WTC11 (cell line): ENCODE measurements around the gene TENT4B. TPM values are rescaled to one million over a fixed set of nuclear protein-coding genes. Genes with fewer than 3 reads are reported as not detected.

Source experiments
- ATAC-seq: fragments of 200-7000 bp; cut with Tn5 transposase; 2 replicates; pipeline ENCODE4 v1.10.0; 2021; ENCODE audit warnings: mild to moderate bottlenecking, moderate library complexity
- CTCF ChIA-PET: fragments of 300-600 bp; sonication (Branson Sonifier 250); formaldehyde crosslinking; loops from one replicate; lab custom pipeline; 2021; ENCODE audit warnings: antibody characterized with exemption; lab: Charles Lee
- POLR2A ChIA-PET: fragments of 350-600 bp; sonication (Branson Sonifier 250); formaldehyde crosslinking; loops from one replicate; lab custom pipeline; 2021; ENCODE audit warnings: antibody characterized with exemption; lab: Charles Lee
- DNase-seq: peaks from one replicate; pipeline ENCODE4 v3.0.0; 2021; ENCODE audit warnings: low spot score
- H3K27ac Mint-ChIP-seq: 2 replicates; pipeline ENCODE4 v1.8.0; 2021; ENCODE audit warnings: mixed read lengths
- H3K27me3 Mint-ChIP-seq: 2 replicates; pipeline ENCODE4 v1.8.0; 2021; ENCODE audit warnings: low read depth, mild to moderate bottlenecking, moderate library complexity, mixed read lengths
- H3K36me3 Mint-ChIP-seq: 2 replicates; pipeline ENCODE4 v1.8.0; 2021; ENCODE audit warnings: mixed read lengths
- H3K4me1 Mint-ChIP-seq: 2 replicates; pipeline ENCODE4 v1.8.0; 2022; ENCODE audit warnings: mixed read lengths
- H3K4me3 Mint-ChIP-seq: 2 replicates; pipeline ENCODE4 v1.8.0; 2021; ENCODE audit warnings: mild to moderate bottlenecking, moderate library complexity, mixed read lengths
- H3K9me3 Mint-ChIP-seq: 2 replicates; pipeline ENCODE4 v1.8.0; 2021; ENCODE audit warnings: mixed read lengths
- CREB1 ChIP-seq: sonication (generic); formaldehyde crosslinking; IDR thresholded peaks from 2 replicates; pipeline ENCODE4 v1.8.0; 2023; ENCODE audit warnings: mild to moderate bottlenecking, missing genetic modification reagents
- ESRRA ChIP-seq: sonication (generic); formaldehyde crosslinking; IDR thresholded peaks from 2 replicates; pipeline ENCODE4 v1.8.1; 2022; ENCODE audit warnings: mild to moderate bottlenecking, missing genetic modification reagents, borderline replicate concordance
- MLX ChIP-seq: sonication (generic); formaldehyde crosslinking; IDR thresholded peaks from 2 replicates; pipeline ENCODE4 v1.8.1; 2023; ENCODE audit warnings: mild to moderate bottlenecking, missing genetic modification reagents, moderate library complexity
- MXD4 ChIP-seq: fragments of 250-450 bp; sonication (Bioruptor Pico); IDR thresholded peaks from 2 replicates; pipeline ENCODE4 v1.8.0; 2021; ENCODE audit warnings: mild to moderate bottlenecking, moderate library complexity, borderline replicate concordance
- NFATC4 ChIP-seq: fragments of 250-450 bp; sonication (Bioruptor Pico); IDR thresholded peaks from 2 replicates; pipeline ENCODE4 v1.9.0; 2021; ENCODE audit warnings: mild to moderate bottlenecking
- SMAD3 ChIP-seq: sonication (generic); formaldehyde crosslinking; IDR thresholded peaks from 2 replicates; pipeline ENCODE4 v1.8.0; 2022; ENCODE audit warnings: missing genetic modification reagents, mild to moderate bottlenecking, borderline replicate concordance
- SOX15 ChIP-seq: fragments of 250-450 bp; sonication (Bioruptor Pico); IDR thresholded peaks from 2 replicates; pipeline ENCODE4 v1.9.0; 2021; ENCODE audit warnings: mild to moderate bottlenecking
- TP53 ChIP-seq: sonication (generic); formaldehyde crosslinking; IDR thresholded peaks from 2 replicates; pipeline ENCODE4 v1.8.1; 2023; ENCODE audit warnings: mild to moderate bottlenecking, missing genetic modification reagents
- ZMAT4 ChIP-seq: fragments of 250-450 bp; sonication (Bioruptor Pico); IDR thresholded peaks from 2 replicates; pipeline ENCODE4 v1.9.0; 2021; ENCODE audit warnings: mild to moderate bottlenecking
- ZNF263 ChIP-seq: sonication (generic); formaldehyde crosslinking; IDR thresholded peaks from 2 replicates; pipeline ENCODE4 v1.8.1; 2022; ENCODE audit warnings: low read depth, mild to moderate bottlenecking, moderate library complexity, missing genetic modification reagents
- ZNF317 ChIP-seq: sonication (generic); formaldehyde crosslinking; IDR thresholded peaks from 2 replicates; pipeline ENCODE4 v1.8.1; 2023; ENCODE audit warnings: low read depth, mild to moderate bottlenecking, moderate library complexity, missing genetic modification reagents, borderline replicate concordance
- ZNF671 ChIP-seq: fragments of 250-450 bp; sonication (Bioruptor Pico); IDR thresholded peaks from 2 replicates; pipeline ENCODE4 v1.8.0; 2021; ENCODE audit warnings: mild to moderate bottlenecking
- total RNA-seq: library from RNA; stranded (reverse); gene quantifications from 3 replicates; pipeline ENCODE4 v1.2.3, GENCODE V29; 2021
- TF ChIP-seq, protein P1 (sequence below): sonication (generic); formaldehyde crosslinking; IDR thresholded peaks from 2 replicates; pipeline ENCODE4 v1.8.1; 2023; ENCODE audit warnings: mild to moderate bottlenecking, missing genetic modification reagents, moderate library complexity
- TF ChIP-seq, protein P2 (sequence below): fragments of 250-450 bp; sonication (Bioruptor Pico); IDR thresholded peaks from 2 replicates; pipeline ENCODE4 v1.8.0; 2021; ENCODE audit warnings: mild to moderate bottlenecking
- TF ChIP-seq, protein P3 (sequence below): sonication (generic); formaldehyde crosslinking; IDR thresholded peaks from 2 replicates; pipeline ENCODE4 v1.8.1; 2023; ENCODE audit warnings: mild to moderate bottlenecking, missing genetic modification reagents, borderline replicate concordance
- TF ChIP-seq, protein P4 (sequence below): sonication (generic); formaldehyde crosslinking; IDR thresholded peaks from 2 replicates; pipeline ENCODE4 v1.8.0; 2022; ENCODE audit warnings: missing genetic modification reagents
- TF ChIP-seq, protein P5 (sequence below): sonication (generic); formaldehyde crosslinking; IDR thresholded peaks from 2 replicates; pipeline ENCODE4 v1.8.1; 2022; ENCODE audit warnings: mild to moderate bottlenecking, missing genetic modification reagents, moderate library complexity, borderline replicate concordance

The TENT4B gene
- total RNA-seq, 1 experiment from 2014 or later, result 14.3 TPM

DNA sequence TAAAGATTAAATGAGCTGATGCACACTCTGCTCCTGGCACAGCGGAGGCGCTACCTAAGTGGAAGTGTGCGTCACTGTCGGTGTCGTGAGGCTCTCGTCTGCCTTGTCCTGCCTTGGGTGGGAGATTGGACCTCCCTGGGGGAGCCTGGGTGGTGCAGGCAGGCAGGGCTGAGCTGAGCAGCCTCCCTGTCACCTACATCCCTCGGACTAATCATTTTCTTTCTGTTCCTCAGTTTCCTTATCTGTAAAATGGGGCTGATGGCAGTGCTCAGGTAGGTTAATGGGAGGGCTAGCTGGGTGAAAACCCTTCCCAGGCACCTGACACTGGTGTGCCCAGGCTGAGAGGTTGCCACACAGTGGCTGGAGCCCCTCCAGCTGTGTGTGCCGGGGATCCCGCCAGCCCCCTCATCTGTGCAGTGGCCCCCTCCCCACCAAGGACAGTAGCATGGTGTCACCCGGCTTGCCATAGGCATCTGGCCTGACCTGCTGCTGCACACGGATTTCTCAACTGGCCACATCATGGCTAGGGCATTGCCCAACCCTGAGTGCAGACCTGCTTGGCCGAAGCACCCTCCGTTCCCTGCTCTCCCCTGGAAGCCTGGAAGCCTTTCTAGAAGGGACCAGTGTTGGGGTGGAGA is 117.5 kb downstream of the TENT4B start:
- Mint-ChIP-seq H3K4me1 (peaks cover 9% of the 10 kb centered on the region), H3K36me3 (no peaks in the 10 kb centered on the region), H3K9me3 (no peaks in the 10 kb centered on the region), H3K27ac (no peak overlapping the region), H3K27me3 (no peaks in the 10 kb centered on the region; the same call in 1 of the 2 replicates), H3K4me3 (no peak overlapping the region)
- ChIA-PET CTCF (no interaction called here), POLR2A (no interaction called here)
- no peak for ATAC-seq
- no peak for DNase-seq
- TF ChIP-seq MLX (CRISPR knock-in tag) (no peak), ZNF317 (no peak), ZMAT4 (CRISPR knock-in tag) (no peak)
- TF ChIP-seq, protein P1, sequence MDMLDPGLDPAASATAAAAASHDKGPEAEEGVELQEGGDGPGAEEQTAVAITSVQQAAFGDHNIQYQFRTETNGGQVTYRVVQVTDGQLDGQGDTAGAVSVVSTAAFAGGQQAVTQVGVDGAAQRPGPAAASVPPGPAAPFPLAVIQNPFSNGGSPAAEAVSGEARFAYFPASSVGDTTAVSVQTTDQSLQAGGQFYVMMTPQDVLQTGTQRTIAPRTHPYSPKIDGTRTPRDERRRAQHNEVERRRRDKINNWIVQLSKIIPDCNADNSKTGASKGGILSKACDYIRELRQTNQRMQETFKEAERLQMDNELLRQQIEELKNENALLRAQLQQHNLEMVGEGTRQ, result no peak
- TF ChIP-seq, protein P2, sequence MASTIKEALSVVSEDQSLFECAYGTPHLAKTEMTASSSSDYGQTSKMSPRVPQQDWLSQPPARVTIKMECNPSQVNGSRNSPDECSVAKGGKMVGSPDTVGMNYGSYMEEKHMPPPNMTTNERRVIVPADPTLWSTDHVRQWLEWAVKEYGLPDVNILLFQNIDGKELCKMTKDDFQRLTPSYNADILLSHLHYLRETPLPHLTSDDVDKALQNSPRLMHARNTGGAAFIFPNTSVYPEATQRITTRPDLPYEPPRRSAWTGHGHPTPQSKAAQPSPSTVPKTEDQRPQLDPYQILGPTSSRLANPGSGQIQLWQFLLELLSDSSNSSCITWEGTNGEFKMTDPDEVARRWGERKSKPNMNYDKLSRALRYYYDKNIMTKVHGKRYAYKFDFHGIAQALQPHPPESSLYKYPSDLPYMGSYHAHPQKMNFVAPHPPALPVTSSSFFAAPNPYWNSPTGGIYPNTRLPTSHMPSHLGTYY (CRISPR knock-in tag), result no peak

DNA sequence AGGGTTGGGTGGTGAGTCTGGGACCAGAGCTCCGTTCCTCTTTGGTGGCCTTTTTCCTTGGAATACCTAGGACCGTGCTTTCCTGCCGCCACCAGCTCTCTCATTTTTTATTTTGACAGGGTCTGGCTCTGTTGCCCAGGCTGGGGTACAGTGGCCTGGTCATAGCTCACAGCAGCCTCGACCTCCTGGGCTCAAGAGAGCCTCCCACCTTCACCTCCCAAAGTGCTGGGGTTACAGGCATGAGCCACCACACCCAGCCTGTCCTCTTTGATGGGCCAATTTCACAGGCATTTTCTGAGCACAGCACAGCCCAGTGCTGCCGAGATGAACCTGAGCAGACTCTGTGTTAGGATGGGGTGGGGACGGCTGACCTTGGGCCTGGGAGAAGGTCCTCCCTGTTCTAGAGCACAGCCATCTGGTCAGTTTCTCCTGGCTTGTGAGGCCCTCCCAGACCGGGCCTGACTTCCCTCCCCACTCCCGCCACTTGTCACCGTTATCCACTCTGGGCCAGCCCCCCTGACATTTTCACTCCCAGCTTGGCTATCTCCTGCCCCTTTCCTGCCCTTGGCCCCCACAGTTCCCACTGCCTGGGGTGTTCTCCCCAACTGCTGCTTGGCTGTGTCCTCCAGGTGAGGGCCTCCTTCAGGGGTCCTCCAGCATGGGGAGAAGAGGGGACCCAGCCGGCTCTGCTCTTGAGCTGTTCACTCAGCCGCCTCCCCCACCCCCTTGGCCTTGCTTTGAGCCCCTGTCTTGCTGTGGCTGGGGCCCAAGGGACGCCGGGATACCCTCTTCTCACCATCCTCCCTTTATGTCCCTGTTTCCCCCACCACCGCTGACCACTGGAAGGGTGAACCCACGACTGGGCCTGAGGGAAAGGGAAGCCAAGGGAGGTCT is 118.3 kb downstream of the TENT4B start:
- peaks cover 9% of the 10 kb centered on the region for H3K4me1 Mint-ChIP-seq
- POLR2A ChIA-PET, result no interaction called here
- DNase-seq, result no peak
- H3K27ac Mint-ChIP-seq, result no peak overlapping the region
- no peak for ATAC-seq
- H3K27me3 Mint-ChIP-seq, result no peaks in the 10 kb centered on the region; the same call in 1 of the 2 replicates
- H3K4me3 Mint-ChIP-seq, result no peak overlapping the region
- TF ChIP-seq, protein P3, sequence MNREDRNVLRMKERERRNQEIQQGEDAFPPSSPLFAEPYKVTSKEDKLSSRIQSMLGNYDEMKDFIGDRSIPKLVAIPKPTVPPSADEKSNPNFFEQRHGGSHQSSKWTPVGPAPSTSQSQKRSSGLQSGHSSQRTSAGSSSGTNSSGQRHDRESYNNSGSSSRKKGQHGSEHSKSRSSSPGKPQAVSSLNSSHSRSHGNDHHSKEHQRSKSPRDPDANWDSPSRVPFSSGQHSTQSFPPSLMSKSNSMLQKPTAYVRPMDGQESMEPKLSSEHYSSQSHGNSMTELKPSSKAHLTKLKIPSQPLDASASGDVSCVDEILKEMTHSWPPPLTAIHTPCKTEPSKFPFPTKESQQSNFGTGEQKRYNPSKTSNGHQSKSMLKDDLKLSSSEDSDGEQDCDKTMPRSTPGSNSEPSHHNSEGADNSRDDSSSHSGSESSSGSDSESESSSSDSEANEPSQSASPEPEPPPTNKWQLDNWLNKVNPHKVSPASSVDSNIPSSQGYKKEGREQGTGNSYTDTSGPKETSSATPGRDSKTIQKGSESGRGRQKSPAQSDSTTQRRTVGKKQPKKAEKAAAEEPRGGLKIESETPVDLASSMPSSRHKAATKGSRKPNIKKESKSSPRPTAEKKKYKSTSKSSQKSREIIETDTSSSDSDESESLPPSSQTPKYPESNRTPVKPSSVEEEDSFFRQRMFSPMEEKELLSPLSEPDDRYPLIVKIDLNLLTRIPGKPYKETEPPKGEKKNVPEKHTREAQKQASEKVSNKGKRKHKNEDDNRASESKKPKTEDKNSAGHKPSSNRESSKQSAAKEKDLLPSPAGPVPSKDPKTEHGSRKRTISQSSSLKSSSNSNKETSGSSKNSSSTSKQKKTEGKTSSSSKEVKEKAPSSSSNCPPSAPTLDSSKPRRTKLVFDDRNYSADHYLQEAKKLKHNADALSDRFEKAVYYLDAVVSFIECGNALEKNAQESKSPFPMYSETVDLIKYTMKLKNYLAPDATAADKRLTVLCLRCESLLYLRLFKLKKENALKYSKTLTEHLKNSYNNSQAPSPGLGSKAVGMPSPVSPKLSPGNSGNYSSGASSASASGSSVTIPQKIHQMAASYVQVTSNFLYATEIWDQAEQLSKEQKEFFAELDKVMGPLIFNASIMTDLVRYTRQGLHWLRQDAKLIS (CRISPR knock-in tag), result no peak
- TF ChIP-seq CREB1 (CRISPR knock-in tag) (no peak), ZNF671 (CRISPR knock-in tag) (no peak)
- CTCF ChIA-PET, result interaction anchor here (1.5 kb wide), 1 partner anchor 396 kb away, joined by 3 read pairs; no protein-coding TSS in a partner anchor
- no peaks in the 10 kb centered on the region for H3K9me3 Mint-ChIP-seq
- H3K36me3 Mint-ChIP-seq, result no peaks in the 10 kb centered on the region

DNA sequence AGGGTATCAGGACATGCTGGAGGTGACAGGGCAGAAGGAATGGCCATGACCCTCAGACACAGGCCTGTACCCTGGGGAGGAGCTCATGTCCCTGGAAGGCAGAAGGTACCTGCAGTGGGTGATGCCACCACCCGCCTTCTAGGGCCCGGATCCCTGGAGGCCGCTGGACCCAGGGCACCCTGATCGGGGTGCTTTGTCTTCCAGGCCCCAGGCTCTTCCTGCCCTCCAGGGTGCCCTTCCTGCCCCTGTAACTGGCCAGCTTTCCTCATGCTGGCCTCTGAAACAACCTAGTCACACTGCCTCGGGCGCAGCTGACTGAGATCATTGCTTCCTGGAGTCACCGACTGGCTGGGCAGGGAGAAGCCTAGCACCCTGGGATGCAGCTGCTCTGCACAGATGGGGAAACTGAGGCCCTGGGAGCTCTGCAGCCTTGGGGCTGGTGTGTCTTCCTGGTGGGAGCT is 119.0 kb downstream of the TENT4B start:
- no peaks in the 10 kb centered on the region for H3K36me3 Mint-ChIP-seq
- no peak for TF ChIP-seq TP53 (CRISPR knock-in tag)
- TF ChIP-seq SMAD3 (CRISPR knock-in tag), result no peak
- no peak for TF ChIP-seq MXD4
- no peak for TF ChIP-seq ESRRA (CRISPR knock-in tag)
- no peak for TF ChIP-seq SOX15 (CRISPR knock-in tag)
- TF ChIP-seq, protein P4, sequence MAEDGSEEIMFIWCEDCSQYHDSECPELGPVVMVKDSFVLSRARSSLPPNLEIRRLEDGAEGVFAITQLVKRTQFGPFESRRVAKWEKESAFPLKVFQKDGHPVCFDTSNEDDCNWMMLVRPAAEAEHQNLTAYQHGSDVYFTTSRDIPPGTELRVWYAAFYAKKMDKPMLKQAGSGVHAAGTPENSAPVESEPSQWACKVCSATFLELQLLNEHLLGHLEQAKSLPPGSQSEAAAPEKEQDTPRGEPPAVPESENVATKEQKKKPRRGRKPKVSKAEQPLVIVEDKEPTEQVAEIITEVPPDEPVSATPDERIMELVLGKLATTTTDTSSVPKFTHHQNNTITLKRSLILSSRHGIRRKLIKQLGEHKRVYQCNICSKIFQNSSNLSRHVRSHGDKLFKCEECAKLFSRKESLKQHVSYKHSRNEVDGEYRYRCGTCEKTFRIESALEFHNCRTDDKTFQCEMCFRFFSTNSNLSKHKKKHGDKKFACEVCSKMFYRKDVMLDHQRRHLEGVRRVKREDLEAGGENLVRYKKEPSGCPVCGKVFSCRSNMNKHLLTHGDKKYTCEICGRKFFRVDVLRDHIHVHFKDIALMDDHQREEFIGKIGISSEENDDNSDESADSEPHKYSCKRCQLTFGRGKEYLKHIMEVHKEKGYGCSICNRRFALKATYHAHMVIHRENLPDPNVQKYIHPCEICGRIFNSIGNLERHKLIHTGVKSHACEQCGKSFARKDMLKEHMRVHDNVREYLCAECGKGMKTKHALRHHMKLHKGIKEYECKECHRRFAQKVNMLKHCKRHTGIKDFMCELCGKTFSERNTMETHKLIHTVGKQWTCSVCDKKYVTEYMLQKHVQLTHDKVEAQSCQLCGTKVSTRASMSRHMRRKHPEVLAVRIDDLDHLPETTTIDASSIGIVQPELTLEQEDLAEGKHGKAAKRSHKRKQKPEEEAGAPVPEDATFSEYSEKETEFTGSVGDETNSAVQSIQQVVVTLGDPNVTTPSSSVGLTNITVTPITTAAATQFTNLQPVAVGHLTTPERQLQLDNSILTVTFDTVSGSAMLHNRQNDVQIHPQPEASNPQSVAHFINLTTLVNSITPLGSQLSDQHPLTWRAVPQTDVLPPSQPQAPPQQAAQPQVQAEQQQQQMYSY, result no peak
- TF ChIP-seq, protein P5, sequence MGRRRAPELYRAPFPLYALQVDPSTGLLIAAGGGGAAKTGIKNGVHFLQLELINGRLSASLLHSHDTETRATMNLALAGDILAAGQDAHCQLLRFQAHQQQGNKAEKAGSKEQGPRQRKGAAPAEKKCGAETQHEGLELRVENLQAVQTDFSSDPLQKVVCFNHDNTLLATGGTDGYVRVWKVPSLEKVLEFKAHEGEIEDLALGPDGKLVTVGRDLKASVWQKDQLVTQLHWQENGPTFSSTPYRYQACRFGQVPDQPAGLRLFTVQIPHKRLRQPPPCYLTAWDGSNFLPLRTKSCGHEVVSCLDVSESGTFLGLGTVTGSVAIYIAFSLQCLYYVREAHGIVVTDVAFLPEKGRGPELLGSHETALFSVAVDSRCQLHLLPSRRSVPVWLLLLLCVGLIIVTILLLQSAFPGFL, result no peak
- TF ChIP-seq ZNF263 (CRISPR knock-in tag), result no peak
- no peak for TF ChIP-seq NFATC4 (CRISPR knock-in tag)
- POLR2A ChIA-PET, result no interaction called here
- DNase-seq (no peak), ATAC-seq (no peak)
- CTCF ChIA-PET, result interaction anchor here (1.5 to 1.8 kb wide), 2 partner anchors 62 to 395 kb away, joined by 3 to 7 read pairs; no protein-coding TSS in a partner anchor
- no peak overlapping the region for H3K4me3 Mint-ChIP-seq
- peaks cover 4% of the 10 kb centered on the region for H3K4me1 Mint-ChIP-seq
- H3K9me3 Mint-ChIP-seq, result no peaks in the 10 kb centered on the region
- no peak overlapping the region for H3K27ac Mint-ChIP-seq
- no peaks in the 10 kb centered on the region; the same call in 1 of the 2 replicates for H3K27me3 Mint-ChIP-seq
